Heart right ventricle (tissue), 16 donors: ENCODE data around the gene THSD8. TPM values are rescaled to one million over a fixed set of nuclear protein-coding genes. Genes with fewer than 3 reads are reported as not detected.

ENCODE experiments used
- ATAC-seq, 8 donors: fragments of 200-7000 bp; cut with Tn5 transposase; one replicate each; pipeline ENCODE4 v1.9.1; 2020; ENCODE audit warnings: mild to moderate bottlenecking in 8 of 8, moderate library complexity in 8 of 8, moderate number of reproducible peaks in 1 of 8
- DNase-seq, 2 donors: peaks; one replicate each; pipeline ENCODE4 v3.0.0-alpha.2; 2020
- H3K27ac ChIP-seq, 10 donors: fragments of 200-600 bp; sonication (generic) in 2 of 10; one replicate each; pipeline versions ENCODE4 v1.5.0 to v1.8.0; 2020 to 2022; ENCODE audit warnings: mild to moderate bottlenecking in 3 of 10
- H3K27me3 ChIP-seq, 7 donors: fragments of 200-600 bp; one replicate each; pipeline ENCODE4 v1.8.0; 2021 to 2022; ENCODE audit warnings: mild to moderate bottlenecking in 2 of 7
- H3K36me3 ChIP-seq, 9 donors: fragments of 200-600 bp; sonication (generic) in 1 of 9; one replicate each; pipeline versions ENCODE4 v1.5.0 to v1.8.0; 2020 to 2022; ENCODE audit warnings: mild to moderate bottlenecking in 2 of 9
- H3K4me1 ChIP-seq, 9 donors: fragments of 200-600 bp; sonication (generic) in 1 of 9; one replicate each; pipeline versions ENCODE4 v1.5.0 to v1.8.0; 2020 to 2022; ENCODE audit warnings: mild to moderate bottlenecking in 4 of 9
- H3K4me3 ChIP-seq, 10 donors: fragments of 200-600 bp; sonication (generic) in 2 of 10; one replicate each; pipeline versions ENCODE4 v1.5.0 to v1.8.0; 2020 to 2022; ENCODE audit warnings: mild to moderate bottlenecking in 7 of 10, moderate library complexity in 2 of 10
- H3K9me3 ChIP-seq, 11 donors: fragments of 200-600 bp in 10 of 11; sonication (generic) in 2 of 11; one replicate each; pipeline versions ENCODE4 v1.5.0 to v1.8.0; 2013 to 2022; ENCODE audit warnings: mild to moderate bottlenecking in 2 of 11, control low read depth in 1 of 11, moderate library complexity in 1 of 11
- WGBS, 2 donors: extraction: QIAGEN DNeasy Blood & Tissue Kit; methylation state at CpG; one replicate each; pipeline ENCODE4 v1.1.7; 2013; ENCODE audit warnings: inconsistent platforms in 1 of 2; 5-methylcytosine and 5-hydroxymethylcytosine counted together
- intact Hi-C, 10 donors: fragments of 100-400 bp; cut with DNase I; formaldehyde crosslinking; loops; one replicate each; pipeline versions ENCODE4 v1.11.1 to v1.14.2; 2022
- polyA plus RNA-seq, 2 donors: library from polyadenylated mRNA; stranded (reverse); fragments of 200-250 nt; gene quantifications; one replicate each; pipeline ENCODE4 v1.2.3, GENCODE V29; 2013
- total RNA-seq, 10 donors: library from RNA; stranded (reverse); fragmentation: NEBNext Ultra II Directional in 3 of 10; extraction: Animal tissue kit (Norgen Biotek cat#: 25700) in 3 of 10; gene quantifications; one replicate each; pipeline versions ENCODE4 v1.2.1 to v1.2.4, GENCODE V29; 2021 to 2023
- TF ChIP-seq, protein P1 (sequence below), 9 donors: fragments of 200-600 bp; sonication (generic) in 2 of 9; IDR thresholded peaks; one replicate each; pipeline versions ENCODE4 v1.5.0 to v1.8.0; 2021 to 2022; ENCODE audit warnings: antibody characterized with exemption in 9 of 9, mild to moderate bottlenecking in 5 of 9, moderate library complexity in 1 of 9
- donor health status: Arrhythmogenic right ventricular cardiomyopathy.
- donor health status: ischemic (EF 13 %, LVEDD 7.1; RV severe dilation, severe dysfunction).
- donor health status: healthy with polysubstance abuse.
- donor health status: DM: no; HTN: yes; CAD: no.
- donor health status: DM: no; HTN: no; CAD: no.
- donor health status: ischemic (EF 25% LVEDD 6.9; RV normal size, moderate dysfunction).
- donor health status: ischemic (EF 25% LVEDD 5.7; RV mildly dilated, moderate dysfunction).
- donor health status: healthy.
- donor health status: DM: yes; HTN: yes; CAD: no.
- donor health status: Ischemic cardiomyopathy.
- donor health status: ischemic (EF 35%, LVEDD 5.7; RV mildly dilated, moderate dysfunction).
- donor health status: nonischemic (EF 11% LVEDD 7.7; RV severe dilation, severe dysfunction).
- donor health status: DM: yes; HTN: yes; CAD: no.
- donor health status: PGD.
- donor health status: ischemic (EF 29% LVEDD 5.4; RV normal size, mild dysfunction).
- donor health status: nonischemic (EF 23%, LVEDD 6.1; RV moderate dilation, normal function).

Gene THSD8
- total and polyA plus RNA-seq, 12 donors: 0.72 to 4.8 (median 2.5) TPM

DNA sequence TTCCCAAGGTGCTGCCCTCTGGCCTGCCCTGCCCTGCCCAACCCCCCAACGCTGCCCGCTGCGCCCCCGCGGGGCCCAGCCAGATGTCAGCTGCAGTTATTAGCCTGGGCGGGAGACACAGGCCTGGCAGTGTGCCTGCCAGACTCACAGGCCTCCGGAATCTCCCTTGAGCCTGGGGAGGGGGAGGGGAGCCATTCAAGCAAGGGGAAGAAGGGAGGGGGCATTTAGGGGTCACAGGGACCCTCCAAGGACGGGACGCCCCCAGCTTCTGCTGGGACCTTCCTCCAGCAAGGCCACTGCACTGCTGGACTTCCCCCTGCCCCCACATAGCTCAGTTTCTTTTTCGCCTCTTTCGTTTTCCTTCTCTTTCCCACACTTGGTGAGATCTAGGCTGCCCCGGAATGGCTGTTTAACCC is 13.2 kb upstream of the THSD8 start:
- TF ChIP-seq, protein P1, sequence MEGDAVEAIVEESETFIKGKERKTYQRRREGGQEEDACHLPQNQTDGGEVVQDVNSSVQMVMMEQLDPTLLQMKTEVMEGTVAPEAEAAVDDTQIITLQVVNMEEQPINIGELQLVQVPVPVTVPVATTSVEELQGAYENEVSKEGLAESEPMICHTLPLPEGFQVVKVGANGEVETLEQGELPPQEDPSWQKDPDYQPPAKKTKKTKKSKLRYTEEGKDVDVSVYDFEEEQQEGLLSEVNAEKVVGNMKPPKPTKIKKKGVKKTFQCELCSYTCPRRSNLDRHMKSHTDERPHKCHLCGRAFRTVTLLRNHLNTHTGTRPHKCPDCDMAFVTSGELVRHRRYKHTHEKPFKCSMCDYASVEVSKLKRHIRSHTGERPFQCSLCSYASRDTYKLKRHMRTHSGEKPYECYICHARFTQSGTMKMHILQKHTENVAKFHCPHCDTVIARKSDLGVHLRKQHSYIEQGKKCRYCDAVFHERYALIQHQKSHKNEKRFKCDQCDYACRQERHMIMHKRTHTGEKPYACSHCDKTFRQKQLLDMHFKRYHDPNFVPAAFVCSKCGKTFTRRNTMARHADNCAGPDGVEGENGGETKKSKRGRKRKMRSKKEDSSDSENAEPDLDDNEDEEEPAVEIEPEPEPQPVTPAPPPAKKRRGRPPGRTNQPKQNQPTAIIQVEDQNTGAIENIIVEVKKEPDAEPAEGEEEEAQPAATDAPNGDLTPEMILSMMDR (IDR thresholded peaks at IDR 0.05): peak in 2 of 9 donors; percentile 18 to 23
- Histone ChIP-seq H3K27ac (peak overlapping the region; percentile 94 to 100 (median 99)), H3K36me3 (peaks cover 0 to 15% (median 0%) of the 10 kb centered on the region in 9 donors), H3K9me3 (no peaks in the 10 kb centered on the region), H3K27me3 (no peaks in the 10 kb centered on the region), H3K4me1 (peaks cover 44 to 68% (median 61%) of the 10 kb centered on the region in 9 donors), H3K4me3 (peak overlapping the region in 9 of 10 donors; percentile 70 to 100 (median 88))
- ATAC-seq (peak in 2 of 8 donors; percentile 5 to 13), DNase-seq (peak; percentile 84 to 92)
- 4 to 5% methylated on average over 12 of the region's 12 CpGs for WGBS, 2 donors
- intact Hi-C loops: no loop called here

- no peaks in the 10 kb centered on the region for H3K9me3 ChIP-seq
- peaks cover 0 to 15% (median 0%) of the 10 kb centered on the region in 9 donors for H3K36me3 ChIP-seq
- TF ChIP-seq, protein P1 (IDR thresholded peaks at IDR 0.05): no peak
- peak overlapping the region; percentile 94 to 100 (median 99) for H3K27ac ChIP-seq
- peak in 1 of 2 donors; percentile 37 for DNase-seq
- no peaks in the 10 kb centered on the region for H3K27me3 ChIP-seq
- WGBS, 2 donors: 2 to 3% methylated on average over 39 to 45 of the region's 46 CpGs
- no peak for ATAC-seq
- peak overlapping the region in 9 of 10 donors; percentile 70 to 100 (median 88) for H3K4me3 ChIP-seq
- peaks cover 38 to 68% (median 61%) of the 10 kb centered on the region in 9 donors for H3K4me1 ChIP-seq
- intact Hi-C loops: no loop called here
These were observed 12.6 kb upstream of the THSD8 start for GRCh38 chr19:12789098-12789903.

- H3K27me3 ChIP-seq: no peaks in the 10 kb centered on the region
- peaks cover 0 to 15% (median 0%) of the 10 kb centered on the region in 9 donors for H3K36me3 ChIP-seq
- H3K27ac ChIP-seq: peak overlapping the region; percentile 94 to 100 (median 99)
- intact Hi-C loops: loop anchor here in 5 of 10 donors (5.0 to 10.0 kb wide), 4 partner anchors 68 to 365 kb away; partner anchors contain the start of genes IER2 (in 2 of the 5), STX10 (in 2 of the 5) and TNPO2 (in 1 of the 5)
- DNase-seq: peak; percentile 97 to 98
- H3K4me1 ChIP-seq: peaks cover 33 to 68% (median 57%) of the 10 kb centered on the region in 9 donors
- 0 to 1% methylated on average over 53 to 56 of the region's 56 CpGs for WGBS, 2 donors
- H3K4me3 ChIP-seq: peak overlapping the region; percentile 30 to 100 (median 85)
- TF ChIP-seq, protein P1 (IDR thresholded peaks at IDR 0.05): no peak
- no peaks in the 10 kb centered on the region for H3K9me3 ChIP-seq
- ATAC-seq: peak; percentile 41 to 65 (median 56)
These were observed 11.8 kb upstream of the THSD8 start for GRCh38 chr19:12789904-12790619.
